ENCODE measurements around the gene MBOAT1. TPM values are rescaled to one million over a fixed set of nuclear protein-coding genes. Genes with fewer than 3 reads are reported as not detected.

The MBOAT1 gene
- total RNA-seq, 1 experiment from 2014 or later, result 39.9 TPM

GRCh38 chr6:20207088-20207418 is 5.2 kb downstream of the MBOAT1 start:
- intact Hi-C loops (cut with micrococcal nuclease; ENCODE audit: unreplicated experiment), result no loop called here
- CTCF ChIA-PET, result interaction anchor here (0.6 kb wide), 1 partner anchor 13 kb away, joined by 3 read pairs; no protein-coding TSS in a partner anchor
- H3K4me1 Mint-ChIP-seq (ENCODE audit: low read depth, unreplicated experiment), result peaks cover 75% of the 10 kb centered on the region
- H3K27ac Mint-ChIP-seq (ENCODE audit: unreplicated experiment), result peak overlapping the region; percentile 9
- no peak for TF ChIP-seq CTCF (IDR thresholded peaks at IDR 0.05; ENCODE audit: unreplicated experiment)
- no peak overlapping the region for H3K4me3 Mint-ChIP-seq (ENCODE audit: low read depth, unreplicated experiment)
- DNase-seq, result no peak
- H3K9me3 Mint-ChIP-seq (ENCODE audit: low read depth, unreplicated experiment), result no peaks in the 10 kb centered on the region
- H3K36me3 Mint-ChIP-seq (ENCODE audit: insufficient read depth, unreplicated experiment), result peaks cover 28% of the 10 kb centered on the region
- no TSS peak for BruUV-seq (replicated peaks)
- no peaks in the 10 kb centered on the region for H3K27me3 Mint-ChIP-seq (ENCODE audit: unreplicated experiment)

- Mint-ChIP-seq H3K9me3 (ENCODE audit: low read depth, unreplicated experiment) (no peaks in the 10 kb centered on the region), H3K27me3 (ENCODE audit: unreplicated experiment) (no peaks in the 10 kb centered on the region), H3K27ac (ENCODE audit: unreplicated experiment) (peak overlapping the region; percentile 9)
Observed at GRCh38 chr6:20205722-20206161, 6.5 kb downstream of the MBOAT1 start.

GRCh38 chr6:20204512-20204894 is 7.8 kb downstream of the MBOAT1 start:
- H3K27ac Mint-ChIP-seq (ENCODE audit: unreplicated experiment), result peak overlapping the region; percentile 95
- peaks cover 73% of the 10 kb centered on the region for H3K4me1 Mint-ChIP-seq (ENCODE audit: low read depth, unreplicated experiment)
- CTCF ChIA-PET, result interaction anchor here (0.6 to 1.0 kb wide), 2 partner anchors 32 to 78 kb away, joined by 3 to 4 read pairs; no protein-coding TSS in a partner anchor
- H3K27me3 Mint-ChIP-seq (ENCODE audit: unreplicated experiment), result no peaks in the 10 kb centered on the region
- H3K9me3 Mint-ChIP-seq (ENCODE audit: low read depth, unreplicated experiment), result no peaks in the 10 kb centered on the region
- intact Hi-C loops (cut with micrococcal nuclease; ENCODE audit: unreplicated experiment), result no loop called here
- BruUV-seq (replicated peaks), result no TSS peak
- H3K4me3 Mint-ChIP-seq (ENCODE audit: low read depth, unreplicated experiment), result peak overlapping the region; percentile 31
- TF ChIP-seq CTCF (IDR thresholded peaks at IDR 0.05; ENCODE audit: unreplicated experiment), result no peak
- DNase-seq, result no peak
- H3K36me3 Mint-ChIP-seq (ENCODE audit: insufficient read depth, unreplicated experiment), result peaks cover 10% of the 10 kb centered on the region

More at GRCh38 chr6:20205722-20206161, 6.5 kb downstream of the MBOAT1 start:
- CTCF ChIA-PET, result interaction anchor here (0.6 kb wide), 3 partner anchors 11 to 928 kb away, joined by 3 to 4 read pairs (median 4); no protein-coding TSS in a partner anchor
- no peak overlapping the region for H3K4me3 Mint-ChIP-seq (ENCODE audit: low read depth, unreplicated experiment)
- peaks cover 76% of the 10 kb centered on the region for H3K4me1 Mint-ChIP-seq (ENCODE audit: low read depth, unreplicated experiment)
- TF ChIP-seq CTCF (IDR thresholded peaks at IDR 0.05; ENCODE audit: unreplicated experiment), result no peak
- no peak for DNase-seq
- intact Hi-C loops (cut with micrococcal nuclease; ENCODE audit: unreplicated experiment), result no loop called here
- peaks cover 14% of the 10 kb centered on the region for H3K36me3 Mint-ChIP-seq (ENCODE audit: insufficient read depth, unreplicated experiment)
- no TSS peak for BruUV-seq (replicated peaks)

GRCh38 chr6:20203561-20204511 is 8.4 kb downstream of the MBOAT1 start:
- Mint-ChIP-seq H3K9me3 (ENCODE audit: low read depth, unreplicated experiment) (no peaks in the 10 kb centered on the region), H3K36me3 (ENCODE audit: insufficient read depth, unreplicated experiment) (peaks cover 10% of the 10 kb centered on the region), H3K27ac (ENCODE audit: unreplicated experiment) (peak overlapping the region; percentile 95), H3K4me1 (ENCODE audit: low read depth, unreplicated experiment) (peaks cover 68% of the 10 kb centered on the region), H3K4me3 (ENCODE audit: low read depth, unreplicated experiment) (peak overlapping the region; percentile 31), H3K27me3 (ENCODE audit: unreplicated experiment) (no peaks in the 10 kb centered on the region)
- CTCF ChIA-PET, result interaction anchor here (0.5 to 2.6 kb wide), 6 partner anchors 9 to 200 kb away, joined by 3 to 20 read pairs (median 4); partner anchors contain the start of gene MBOAT1
- no TSS peak for BruUV-seq (replicated peaks)
- no peak for TF ChIP-seq CTCF (IDR thresholded peaks at IDR 0.05; ENCODE audit: unreplicated experiment)
- DNase-seq, result no peak
- intact Hi-C loops (cut with micrococcal nuclease; ENCODE audit: unreplicated experiment), result loop anchor here (2.0 kb wide), 2 partner anchors 71 to 77 kb away; no protein-coding TSS in a partner anchor

All from Calu3 (cell line).